K562 (cell line): ENCODE results near the gene RANBP3. TPM values are rescaled to one million over a fixed set of nuclear protein-coding genes. Genes with fewer than 3 reads are reported as not detected.

Experiments
- AFF1 ChIP-seq, 2 experiments: fragments of 450-650 bp; IDR thresholded peaks; 2 replicates each; pipeline ENCODE4 v1.6.1; 2018; ENCODE audit warnings: mild to moderate bottlenecking in 2 of 2, low read depth in 1 of 2; ENCODE audit not compliant: partially characterized antibody in 2 of 2
- ARHGAP35 ChIP-seq: fragments of 450-650 bp; IDR thresholded peaks from 2 replicates; pipeline ENCODE4 v1.6.1; 2018; ENCODE audit not compliant: partially characterized antibody
- ARNT ChIP-seq, 2 experiments: fragments of 450-650 bp; IDR thresholded peaks; 2 replicates each; pipeline ENCODE4 v1.6.1; 2016; ENCODE audit warnings: mild to moderate bottlenecking in 1 of 2
- DPF2 ChIP-seq: fragments of 450-650 bp; IDR thresholded peaks from 2 replicates; pipeline ENCODE4 v1.6.1; 2016
- EGR1 ChIP-seq: fragments of 450-650 bp; conservative IDR thresholded peaks from 2 replicates; pipeline ENCODE4 v1.6.1; 2017; ENCODE audit warnings: mild to moderate bottlenecking
- polyA plus RNA-seq, 8 experiments: library from polyadenylated mRNA; depleted of rRNA in 4 of 8; stranded (reverse) in 5 of 8; unstranded in 3 of 8; fragments of >200 nt; fragmentation: Nextera tagmentation in 2 of 8; fragmentation: Illumina TruSeq in 1 of 8; extraction: Ambion mirVana in 2 of 8; extraction: Trizol in 1 of 8; gene quantifications; 2 replicates each; pipeline versions ENCODE4 v1.2.1 to v1.2.3, GENCODE V29; 2011 to 2014; ENCODE audit warnings: inconsistent platforms in 1 of 8, missing spikeins in 1 of 8
- total RNA-seq, 7 experiments: library from RNA; depleted of rRNA in 6 of 7; stranded (reverse); fragments of >200 nt in 6 of 7; fragmentation: Illumina TruSeq in 2 of 7; extraction: Trizol in 2 of 7; gene quantifications; 2 replicates each; pipeline versions ENCODE4 v1.2.1 to v1.2.3, GENCODE V29; 2011 to 2021; ENCODE audit warnings: low replicate concordance in 1 of 7
- TF ChIP-seq, protein P1 (sequence below): fragments of 200-600 bp; sonication (generic); IDR thresholded peaks from one replicate; pipeline ENCODE4 v1.6.1; 2012; ENCODE audit warnings: mild to moderate bottlenecking, low read depth, low read length, inconsistent platforms
- TF ChIP-seq, protein P2 (sequence below), 2 experiments: fragments of 450-650 bp; IDR thresholded peaks; 2 replicates each; pipeline ENCODE4 v1.6.1; 2016

Gene RANBP3
- total and polyA plus RNA-seq, 9 of the 15 experiments (the other 6 are each of a cell fraction or from before 2014, with no cell fraction given): 0.90 to 95.1 (median 63.2) TPM

DNA sequence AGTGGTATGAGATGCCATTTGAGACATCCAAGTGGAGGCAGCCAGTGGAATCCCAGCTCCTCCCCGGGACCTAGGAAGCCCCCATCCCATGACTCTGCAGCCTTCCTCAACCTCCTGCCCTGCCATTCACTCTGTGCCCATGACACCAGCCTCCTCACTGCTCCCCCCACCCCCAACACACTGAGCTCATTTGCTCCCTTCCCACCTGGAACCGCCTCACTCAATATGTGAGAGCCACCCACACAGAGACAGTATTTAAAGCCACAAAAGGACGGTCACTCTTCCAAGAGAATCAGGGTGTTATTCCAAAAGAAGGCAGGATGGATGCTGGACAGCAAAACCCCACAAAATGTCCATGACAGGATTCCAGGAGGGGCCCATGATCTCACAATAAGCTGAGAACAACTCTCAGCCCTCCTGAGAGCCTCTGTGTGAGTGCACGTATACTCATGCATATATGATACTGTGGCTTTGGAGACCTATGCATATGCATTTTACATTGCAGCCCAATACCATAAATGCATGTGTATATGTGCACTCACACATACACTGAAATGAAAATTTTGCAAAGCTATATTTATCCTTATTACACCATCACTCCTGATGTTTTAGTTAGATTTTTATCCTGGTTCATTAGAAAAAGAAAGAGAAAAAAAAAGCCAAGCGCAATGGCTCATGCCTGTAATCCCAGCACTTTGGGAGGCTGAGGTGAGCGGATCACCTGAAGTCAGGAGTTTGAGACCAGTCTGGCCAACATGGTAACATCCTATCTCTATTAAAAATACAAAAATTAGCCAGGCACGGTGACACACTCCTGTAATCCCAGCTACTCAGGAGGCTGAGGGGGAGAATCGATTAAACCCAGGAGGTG is 10.8 kb upstream of the RANBP3 start (continued):
- TF ChIP-seq AFF1 (IDR thresholded peaks at IDR 0.05; ENCODE audit: low read depth in 1 of 2, partially characterized antibody in 2 of 2): peak in 1 of 2 experiments; percentile 17
- TF ChIP-seq, protein P1, sequence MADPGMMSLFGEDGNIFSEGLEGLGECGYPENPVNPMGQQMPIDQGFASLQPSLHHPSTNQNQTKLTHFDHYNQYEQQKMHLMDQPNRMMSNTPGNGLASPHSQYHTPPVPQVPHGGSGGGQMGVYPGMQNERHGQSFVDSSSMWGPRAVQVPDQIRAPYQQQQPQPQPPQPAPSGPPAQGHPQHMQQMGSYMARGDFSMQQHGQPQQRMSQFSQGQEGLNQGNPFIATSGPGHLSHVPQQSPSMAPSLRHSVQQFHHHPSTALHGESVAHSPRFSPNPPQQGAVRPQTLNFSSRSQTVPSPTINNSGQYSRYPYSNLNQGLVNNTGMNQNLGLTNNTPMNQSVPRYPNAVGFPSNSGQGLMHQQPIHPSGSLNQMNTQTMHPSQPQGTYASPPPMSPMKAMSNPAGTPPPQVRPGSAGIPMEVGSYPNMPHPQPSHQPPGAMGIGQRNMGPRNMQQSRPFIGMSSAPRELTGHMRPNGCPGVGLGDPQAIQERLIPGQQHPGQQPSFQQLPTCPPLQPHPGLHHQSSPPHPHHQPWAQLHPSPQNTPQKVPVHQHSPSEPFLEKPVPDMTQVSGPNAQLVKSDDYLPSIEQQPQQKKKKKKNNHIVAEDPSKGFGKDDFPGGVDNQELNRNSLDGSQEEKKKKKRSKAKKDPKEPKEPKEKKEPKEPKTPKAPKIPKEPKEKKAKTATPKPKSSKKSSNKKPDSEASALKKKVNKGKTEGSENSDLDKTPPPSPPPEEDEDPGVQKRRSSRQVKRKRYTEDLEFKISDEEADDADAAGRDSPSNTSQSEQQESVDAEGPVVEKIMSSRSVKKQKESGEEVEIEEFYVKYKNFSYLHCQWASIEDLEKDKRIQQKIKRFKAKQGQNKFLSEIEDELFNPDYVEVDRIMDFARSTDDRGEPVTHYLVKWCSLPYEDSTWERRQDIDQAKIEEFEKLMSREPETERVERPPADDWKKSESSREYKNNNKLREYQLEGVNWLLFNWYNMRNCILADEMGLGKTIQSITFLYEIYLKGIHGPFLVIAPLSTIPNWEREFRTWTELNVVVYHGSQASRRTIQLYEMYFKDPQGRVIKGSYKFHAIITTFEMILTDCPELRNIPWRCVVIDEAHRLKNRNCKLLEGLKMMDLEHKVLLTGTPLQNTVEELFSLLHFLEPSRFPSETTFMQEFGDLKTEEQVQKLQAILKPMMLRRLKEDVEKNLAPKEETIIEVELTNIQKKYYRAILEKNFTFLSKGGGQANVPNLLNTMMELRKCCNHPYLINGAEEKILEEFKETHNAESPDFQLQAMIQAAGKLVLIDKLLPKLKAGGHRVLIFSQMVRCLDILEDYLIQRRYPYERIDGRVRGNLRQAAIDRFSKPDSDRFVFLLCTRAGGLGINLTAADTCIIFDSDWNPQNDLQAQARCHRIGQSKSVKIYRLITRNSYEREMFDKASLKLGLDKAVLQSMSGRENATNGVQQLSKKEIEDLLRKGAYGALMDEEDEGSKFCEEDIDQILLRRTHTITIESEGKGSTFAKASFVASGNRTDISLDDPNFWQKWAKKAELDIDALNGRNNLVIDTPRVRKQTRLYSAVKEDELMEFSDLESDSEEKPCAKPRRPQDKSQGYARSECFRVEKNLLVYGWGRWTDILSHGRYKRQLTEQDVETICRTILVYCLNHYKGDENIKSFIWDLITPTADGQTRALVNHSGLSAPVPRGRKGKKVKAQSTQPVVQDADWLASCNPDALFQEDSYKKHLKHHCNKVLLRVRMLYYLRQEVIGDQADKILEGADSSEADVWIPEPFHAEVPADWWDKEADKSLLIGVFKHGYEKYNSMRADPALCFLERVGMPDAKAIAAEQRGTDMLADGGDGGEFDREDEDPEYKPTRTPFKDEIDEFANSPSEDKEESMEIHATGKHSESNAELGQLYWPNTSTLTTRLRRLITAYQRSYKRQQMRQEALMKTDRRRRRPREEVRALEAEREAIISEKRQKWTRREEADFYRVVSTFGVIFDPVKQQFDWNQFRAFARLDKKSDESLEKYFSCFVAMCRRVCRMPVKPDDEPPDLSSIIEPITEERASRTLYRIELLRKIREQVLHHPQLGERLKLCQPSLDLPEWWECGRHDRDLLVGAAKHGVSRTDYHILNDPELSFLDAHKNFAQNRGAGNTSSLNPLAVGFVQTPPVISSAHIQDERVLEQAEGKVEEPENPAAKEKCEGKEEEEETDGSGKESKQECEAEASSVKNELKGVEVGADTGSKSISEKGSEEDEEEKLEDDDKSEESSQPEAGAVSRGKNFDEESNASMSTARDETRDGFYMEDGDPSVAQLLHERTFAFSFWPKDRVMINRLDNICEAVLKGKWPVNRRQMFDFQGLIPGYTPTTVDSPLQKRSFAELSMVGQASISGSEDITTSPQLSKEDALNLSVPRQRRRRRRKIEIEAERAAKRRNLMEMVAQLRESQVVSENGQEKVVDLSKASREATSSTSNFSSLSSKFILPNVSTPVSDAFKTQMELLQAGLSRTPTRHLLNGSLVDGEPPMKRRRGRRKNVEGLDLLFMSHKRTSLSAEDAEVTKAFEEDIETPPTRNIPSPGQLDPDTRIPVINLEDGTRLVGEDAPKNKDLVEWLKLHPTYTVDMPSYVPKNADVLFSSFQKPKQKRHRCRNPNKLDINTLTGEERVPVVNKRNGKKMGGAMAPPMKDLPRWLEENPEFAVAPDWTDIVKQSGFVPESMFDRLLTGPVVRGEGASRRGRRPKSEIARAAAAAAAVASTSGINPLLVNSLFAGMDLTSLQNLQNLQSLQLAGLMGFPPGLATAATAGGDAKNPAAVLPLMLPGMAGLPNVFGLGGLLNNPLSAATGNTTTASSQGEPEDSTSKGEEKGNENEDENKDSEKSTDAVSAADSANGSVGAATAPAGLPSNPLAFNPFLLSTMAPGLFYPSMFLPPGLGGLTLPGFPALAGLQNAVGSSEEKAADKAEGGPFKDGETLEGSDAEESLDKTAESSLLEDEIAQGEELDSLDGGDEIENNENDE: peak; percentile 98
- 0 out of 2 replicates have a peak, but pooled peaks have one; percentile 9 for TF ChIP-seq EGR1
- TF ChIP-seq ARHGAP35: no peak
- TF ChIP-seq ARNT (IDR thresholded peaks at IDR 0.05): 0 out of 4 replicates have a peak, but pooled peaks of 1 of the 2 experiments have one; percentile 42
- TF ChIP-seq DPF2: peak; percentile 98
- TF ChIP-seq, protein P2, sequence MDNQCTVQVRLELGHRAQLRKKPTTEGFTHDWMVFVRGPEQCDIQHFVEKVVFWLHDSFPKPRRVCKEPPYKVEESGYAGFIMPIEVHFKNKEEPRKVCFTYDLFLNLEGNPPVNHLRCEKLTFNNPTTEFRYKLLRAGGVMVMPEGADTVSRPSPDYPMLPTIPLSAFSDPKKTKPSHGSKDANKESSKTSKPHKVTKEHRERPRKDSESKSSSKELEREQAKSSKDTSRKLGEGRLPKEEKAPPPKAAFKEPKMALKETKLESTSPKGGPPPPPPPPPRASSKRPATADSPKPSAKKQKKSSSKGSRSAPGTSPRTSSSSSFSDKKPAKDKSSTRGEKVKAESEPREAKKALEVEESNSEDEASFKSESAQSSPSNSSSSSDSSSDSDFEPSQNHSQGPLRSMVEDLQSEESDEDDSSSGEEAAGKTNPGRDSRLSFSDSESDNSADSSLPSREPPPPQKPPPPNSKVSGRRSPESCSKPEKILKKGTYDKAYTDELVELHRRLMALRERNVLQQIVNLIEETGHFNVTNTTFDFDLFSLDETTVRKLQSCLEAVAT (IDR thresholded peaks at IDR 0.05): peak in 1 of 2 experiments; percentile 99; a peak in 2 of 4 replicates
